Activated CD4-positive, alpha-beta memory T cell treated with anti-CD3 and anti-CD28 coated beads for 36 hours (primary cell): ENCODE data around the gene CYFIP1. TPM values are rescaled to one million over a fixed set of nuclear protein-coding genes. Genes with fewer than 3 reads are reported as not detected.

Experiments
- CTCF ChIA-PET: fragments of 350-600 bp; sonication (Branson Sonifier 250); formaldehyde crosslinking; loops from one replicate; lab custom pipeline; 2021; ENCODE audit warnings: antibody characterized with exemption, inconsistent platforms; lab: Charles Lee
- POLR2A ChIA-PET: fragments of 350-600 bp; sonication (Branson Sonifier 250); formaldehyde crosslinking; loops from one replicate; lab custom pipeline; 2021; ENCODE audit warnings: antibody characterized with exemption; lab: Charles Lee
- DNase-seq: peaks from one replicate; pipeline ENCODE4 v3.0.0-alpha.2; 2020
- H3K27ac Mint-ChIP-seq: one replicate; pipeline ENCODE4 v1.8.0; 2021; ENCODE audit warnings: mixed read lengths
- H3K27me3 Mint-ChIP-seq: one replicate; pipeline ENCODE4 v1.8.0; 2021; ENCODE audit warnings: mixed read lengths
- H3K36me3 Mint-ChIP-seq: one replicate; pipeline ENCODE4 v1.8.0; 2021; ENCODE audit warnings: mixed read lengths
- H3K4me1 Mint-ChIP-seq: one replicate; pipeline ENCODE4 v1.8.0; 2021; ENCODE audit warnings: low read depth, mixed read lengths
- H3K4me3 Mint-ChIP-seq: one replicate; pipeline ENCODE4 v1.8.0; 2021; ENCODE audit warnings: mild to moderate bottlenecking, mixed read lengths
- H3K9me3 Mint-ChIP-seq: one replicate; pipeline ENCODE4 v1.8.0; 2021; ENCODE audit warnings: mixed read lengths
- intact Hi-C: fragments of 100-400 bp; cut with micrococcal nuclease; formaldehyde crosslinking; loops from one replicate; pipeline ENCODE4 v1.15.1; 2023
- total RNA-seq, 2 experiments: library from RNA; stranded (reverse); gene quantifications; one replicate each; pipeline ENCODE4 v1.2.3, GENCODE V29; 2021

The CYFIP1 gene
- total RNA-seq, 2 experiments from 2014 or later, result 55.8 to 57.3 TPM

- Mint-ChIP-seq H3K36me3 (peaks cover 27% of the 10 kb centered on the region), H3K27me3 (no peaks in the 10 kb centered on the region), H3K9me3 (no peaks in the 10 kb centered on the region), H3K4me1 (peaks cover 2% of the 10 kb centered on the region), H3K4me3 (no peak overlapping the region), H3K27ac (no peak overlapping the region)
- CTCF ChIA-PET, result no interaction called here
- intact Hi-C loops, result no loop called here
- DNase-seq, result no peak
- POLR2A ChIA-PET, result no interaction called here
Measured at GRCh38 chr15:22819651-22820050, 160.5 kb downstream of the CYFIP1 start.

Other genes starting within 250 kb of the CYFIP1 start
- 10 to 100 TPM; 17.8 to 22.7 TPM for gene NIPA1, start 193.7 kb downstream of the CYFIP1 start, total RNA-seq
- gene NIPA2, start 141.7 kb downstream of the CYFIP1 start, total RNA-seq, result 10 to 100 TPM; 70.5 TPM
- 10 to 100 TPM; 13.7 to 15.3 TPM for gene TUBGCP5, start 59.2 kb upstream of the CYFIP1 start, total RNA-seq
- not detected for gene GOLGA6L1, start 156.5 kb upstream of the CYFIP1 start, total RNA-seq